AG04450 (cell line): Measurements from ENCODE around the gene GRID1. TPM values are rescaled to one million over a fixed set of nuclear protein-coding genes. Genes with fewer than 3 reads are reported as not detected.

Source experiments
- CTCF ChIA-PET: fragments of 300-600, 350-600 bp; formaldehyde crosslinking; extraction: SDS; loops from one replicate; lab custom pipeline; 2022; ENCODE audit warnings: antibody characterized with exemption, inconsistent platforms; lab: Charles Lee
- POLR2A ChIA-PET: fragments of 350-600 bp; formaldehyde crosslinking; extraction: SDS; loops from one replicate; lab custom pipeline; 2021; ENCODE audit warnings: antibody characterized with exemption, inconsistent platforms; lab: Yijun Ruan, JAX
- DNase-seq: peaks from one replicate; pipeline ENCODE4 v3.0.0-alpha.2; 2011; ENCODE audit warnings: low read depth, low spot score
- H3K27ac ChIP-seq: one replicate; pipeline ENCODE4 v1.5.1; 2012; ENCODE audit warnings: low read depth, low read length, control low read depth
- H3K27me3 ChIP-seq: one replicate; pipeline ENCODE4 v1.6.0; 2012; ENCODE audit warnings: low read length; ENCODE audit not compliant: control insufficient read depth, insufficient read depth
- H3K4me3 ChIP-seq: 2 replicates; pipeline ENCODE4 v1.5.1; 2011; ENCODE audit warnings: mild to moderate bottlenecking, low read depth, low read length, control low read depth
- H3K9me3 ChIP-seq: 2 replicates; pipeline ENCODE4 v1.5.1; 2012; ENCODE audit warnings: low read length; ENCODE audit not compliant: control insufficient read depth, insufficient read depth
- polyA plus RNA-seq: library from polyadenylated mRNA; depleted of rRNA; stranded (reverse); fragments of >200 nt; gene quantifications from 2 replicates; pipeline ENCODE4 v1.2.3, GENCODE V29; 2011
- TF ChIP-seq, protein P1 (sequence below): IDR thresholded peaks from 2 replicates; pipeline ENCODE4 v1.5.1; 2011; ENCODE audit warnings: low read depth, low read length, control low read depth, inconsistent platforms

The GRID1 gene
- polyA plus RNA-seq, 1 experiment = not detected

DNA sequence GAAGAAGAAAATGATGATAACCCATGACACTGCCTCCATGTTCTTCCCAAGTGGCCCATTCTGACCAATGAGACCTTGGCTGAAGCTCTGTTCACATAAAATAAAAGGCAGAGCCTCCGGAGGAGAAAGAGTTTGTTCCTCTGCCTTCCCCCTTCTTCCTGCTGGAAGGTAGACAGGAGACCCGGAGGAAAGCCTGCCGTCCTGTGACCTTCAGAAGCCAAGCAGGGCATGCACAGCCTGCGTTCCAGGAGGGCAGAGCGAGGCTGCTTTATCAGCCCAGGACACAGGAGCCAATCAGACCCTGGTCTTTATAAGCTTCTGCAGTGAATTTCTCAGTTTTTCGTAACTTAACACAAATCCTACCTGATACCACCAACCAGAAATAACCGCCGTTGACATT is 8.6 kb upstream of the GRID1 start:
- TF ChIP-seq, protein P1, sequence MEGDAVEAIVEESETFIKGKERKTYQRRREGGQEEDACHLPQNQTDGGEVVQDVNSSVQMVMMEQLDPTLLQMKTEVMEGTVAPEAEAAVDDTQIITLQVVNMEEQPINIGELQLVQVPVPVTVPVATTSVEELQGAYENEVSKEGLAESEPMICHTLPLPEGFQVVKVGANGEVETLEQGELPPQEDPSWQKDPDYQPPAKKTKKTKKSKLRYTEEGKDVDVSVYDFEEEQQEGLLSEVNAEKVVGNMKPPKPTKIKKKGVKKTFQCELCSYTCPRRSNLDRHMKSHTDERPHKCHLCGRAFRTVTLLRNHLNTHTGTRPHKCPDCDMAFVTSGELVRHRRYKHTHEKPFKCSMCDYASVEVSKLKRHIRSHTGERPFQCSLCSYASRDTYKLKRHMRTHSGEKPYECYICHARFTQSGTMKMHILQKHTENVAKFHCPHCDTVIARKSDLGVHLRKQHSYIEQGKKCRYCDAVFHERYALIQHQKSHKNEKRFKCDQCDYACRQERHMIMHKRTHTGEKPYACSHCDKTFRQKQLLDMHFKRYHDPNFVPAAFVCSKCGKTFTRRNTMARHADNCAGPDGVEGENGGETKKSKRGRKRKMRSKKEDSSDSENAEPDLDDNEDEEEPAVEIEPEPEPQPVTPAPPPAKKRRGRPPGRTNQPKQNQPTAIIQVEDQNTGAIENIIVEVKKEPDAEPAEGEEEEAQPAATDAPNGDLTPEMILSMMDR = no peak
- H3K4me3 ChIP-seq = no peak overlapping the region
- CTCF ChIA-PET = interaction anchor here (0.9 to 5.6 kb wide), 3 partner anchors 380 to 1839 kb away, joined by 3 to 42 read pairs (median 5); no protein-coding TSS in a partner anchor
- POLR2A ChIA-PET = no interaction called here
- H3K9me3 ChIP-seq = no peaks in the 10 kb centered on the region
- peaks cover 40% of the 10 kb centered on the region for H3K27me3 ChIP-seq
- DNase-seq = no peak
- no peak overlapping the region for H3K27ac ChIP-seq

DNA sequence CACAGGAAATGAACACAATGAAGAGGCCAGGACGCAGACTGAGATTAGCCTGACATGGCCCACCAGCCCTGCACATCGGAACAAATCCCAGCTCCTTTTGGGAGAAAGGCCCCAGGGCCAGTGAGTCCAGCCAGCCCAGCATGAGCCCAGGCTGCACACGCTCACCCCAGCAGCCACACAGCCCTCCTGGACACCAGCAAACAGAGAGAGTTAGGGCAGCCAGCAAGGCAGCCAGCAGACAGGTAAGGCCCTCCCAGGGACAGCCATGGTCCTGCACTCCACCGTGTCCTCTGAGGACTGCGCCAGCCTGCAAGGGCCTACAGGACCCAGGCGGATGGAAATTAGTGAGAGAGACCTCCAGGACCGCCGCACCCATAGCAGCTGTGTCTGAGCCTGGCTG is 8.1 kb upstream of the GRID1 start:
- no peak for DNase-seq
- Histone ChIP-seq H3K9me3 (no peaks in the 10 kb centered on the region), H3K4me3 (no peak overlapping the region), H3K27ac (no peak overlapping the region), H3K27me3 (peaks cover 46% of the 10 kb centered on the region)
- ChIA-PET POLR2A (no interaction called here), CTCF (interaction anchor here (2.0 to 5.6 kb wide), 2 partner anchors 1834 to 1838 kb away, joined by 5 to 42 read pairs; no protein-coding TSS in a partner anchor)
- TF ChIP-seq, protein P1 = no peak

DNA sequence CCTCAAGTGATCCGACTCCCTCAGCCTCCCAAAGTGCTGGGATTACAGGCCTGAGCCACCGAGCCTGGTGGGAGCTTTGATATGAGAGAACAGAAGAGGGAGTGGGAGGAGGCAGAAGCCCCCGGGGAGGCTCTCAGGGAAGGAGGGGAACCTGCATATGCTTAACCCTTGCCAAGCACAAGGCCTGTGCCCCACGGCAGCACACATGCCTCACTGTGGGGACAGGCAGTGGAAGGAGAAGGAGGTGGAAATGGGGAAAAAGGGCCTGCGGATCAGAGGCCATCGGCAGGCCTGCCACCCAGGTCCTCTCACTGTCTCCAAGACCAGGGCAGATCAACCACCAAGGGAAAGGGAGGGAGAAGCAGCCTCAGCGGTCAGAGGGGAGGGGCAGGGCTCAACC is 7.2 kb upstream of the GRID1 start:
- no peak for DNase-seq
- H3K27me3 ChIP-seq = peaks cover 48% of the 10 kb centered on the region
- ChIA-PET CTCF (no interaction called here), POLR2A (no interaction called here)
- TF ChIP-seq, protein P1 = no peak
- no peak overlapping the region for H3K4me3 ChIP-seq
- H3K9me3 ChIP-seq = no peaks in the 10 kb centered on the region
- no peak overlapping the region for H3K27ac ChIP-seq

DNA sequence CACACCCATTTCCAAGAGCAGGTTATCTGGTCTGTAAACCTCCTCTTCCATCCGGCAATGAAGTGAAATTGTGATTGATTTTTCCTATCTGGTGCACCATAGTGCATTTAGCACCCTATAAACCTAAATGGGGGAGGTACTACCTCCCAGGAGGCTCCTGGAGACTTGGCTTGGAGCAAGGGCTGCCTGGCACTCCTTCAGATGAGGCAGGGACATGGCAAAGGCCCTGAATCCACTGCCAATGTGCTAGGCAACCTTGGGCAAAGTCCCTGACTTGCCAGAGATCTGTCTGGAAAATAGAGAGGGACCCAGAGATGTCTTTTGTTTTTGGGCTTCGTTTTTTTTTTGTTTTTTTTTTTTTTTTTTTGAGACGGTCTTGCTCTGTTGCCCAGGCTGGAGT is 6.7 kb upstream of the GRID1 start:
- Histone ChIP-seq H3K27me3 (peaks cover 54% of the 10 kb centered on the region), H3K4me3 (no peak overlapping the region), H3K27ac (no peak overlapping the region), H3K9me3 (no peaks in the 10 kb centered on the region)
- POLR2A ChIA-PET = no interaction called here
- DNase-seq = no peak
- TF ChIP-seq, protein P1 = no peak
- CTCF ChIA-PET = interaction anchor here (0.6 kb wide), 1 partner anchor 13 kb away, joined by 3 read pairs; no protein-coding TSS in a partner anchor

DNA sequence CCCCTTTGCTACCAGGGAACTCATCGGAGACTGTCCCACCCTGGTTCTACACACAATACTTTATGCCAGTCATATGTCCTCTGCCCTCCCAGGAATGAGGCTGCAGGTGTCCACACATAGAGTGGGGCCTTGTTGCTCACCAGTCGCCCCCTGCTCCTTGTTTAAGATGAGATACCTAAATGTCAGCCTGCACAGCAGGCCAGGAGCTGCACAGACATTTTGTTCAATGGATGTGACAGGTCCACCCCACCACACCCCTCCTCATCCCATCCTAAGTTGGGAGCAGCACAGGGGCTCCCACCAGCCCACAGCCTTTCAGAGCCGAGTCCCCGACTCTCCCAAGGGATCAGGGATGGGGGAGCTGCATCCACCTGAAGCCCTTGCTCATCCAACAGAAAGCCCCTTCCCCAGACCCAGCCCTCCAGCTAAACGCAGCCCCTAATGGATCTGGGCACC is 6.2 kb upstream of the GRID1 start:
- CTCF ChIA-PET = interaction anchor here (0.6 kb wide), 1 partner anchor 13 kb away, joined by 3 read pairs; no protein-coding TSS in a partner anchor
- DNase-seq = no peak

More for the DNA sequence above, 6.2 kb upstream of the GRID1 start:
- POLR2A ChIA-PET = no interaction called here
- H3K27me3 ChIP-seq = peaks cover 56% of the 10 kb centered on the region
- H3K4me3 ChIP-seq = no peak overlapping the region
- TF ChIP-seq, protein P1 = no peak
- H3K27ac ChIP-seq = no peak overlapping the region
- H3K9me3 ChIP-seq = no peaks in the 10 kb centered on the region
